Measurements from ENCODE around the gene CDHR3.

Gene CDHR3

DNA sequence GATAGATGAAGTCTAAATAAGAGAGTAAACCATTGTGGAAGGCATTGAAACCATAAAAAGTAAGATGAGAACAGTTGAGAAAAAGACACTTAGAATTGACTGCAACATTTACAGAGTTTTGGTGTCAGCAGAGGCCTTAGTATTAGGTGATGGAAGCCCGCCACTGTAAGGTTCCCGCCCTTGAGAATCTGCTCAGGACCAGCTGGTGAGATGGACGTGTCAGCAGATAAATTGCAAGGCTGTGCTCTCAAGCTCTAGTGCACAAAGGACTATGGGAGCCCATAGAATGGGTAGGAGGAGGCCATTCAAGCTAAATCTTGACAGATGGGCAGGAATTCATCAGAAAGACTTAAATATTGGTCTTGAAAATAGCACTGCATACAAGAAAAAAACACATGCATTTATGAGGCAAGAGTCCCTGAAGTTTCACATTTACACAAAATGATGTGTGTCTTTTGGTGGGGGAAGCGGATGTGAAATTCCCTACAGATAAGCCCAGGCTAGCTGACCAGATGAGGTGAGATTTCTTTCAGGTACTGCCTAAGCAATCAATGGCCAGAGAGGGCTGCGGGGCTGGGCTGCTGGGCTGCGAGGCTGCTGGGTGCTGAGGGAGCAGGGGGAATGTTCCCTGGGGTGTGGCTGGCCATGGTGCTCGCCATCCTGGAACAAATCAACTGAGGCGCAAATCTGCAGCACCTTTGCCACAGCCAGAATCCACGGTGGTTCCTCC, 106.6 kb downstream of the CDHR3 start:
- no peak for FAIRE-seq

DNA sequence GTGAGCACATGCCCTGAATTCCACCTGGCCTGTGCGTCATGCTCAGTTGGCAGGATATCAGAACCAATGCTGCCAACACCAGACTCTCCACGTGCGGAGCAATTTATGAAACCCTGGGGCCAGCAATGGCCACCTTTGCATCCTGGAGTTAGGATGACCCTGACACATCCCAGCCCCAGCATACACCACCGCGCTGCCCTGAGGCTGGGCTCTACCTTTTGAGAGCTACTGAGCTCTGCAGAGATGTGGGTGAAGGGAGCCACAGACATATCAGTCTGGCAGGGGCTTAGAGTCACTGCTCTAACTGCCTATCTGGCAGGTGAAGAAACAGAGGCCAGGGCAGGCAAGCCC, 107.1 kb downstream of the CDHR3 start:
- FAIRE-seq = no peak

DNA sequence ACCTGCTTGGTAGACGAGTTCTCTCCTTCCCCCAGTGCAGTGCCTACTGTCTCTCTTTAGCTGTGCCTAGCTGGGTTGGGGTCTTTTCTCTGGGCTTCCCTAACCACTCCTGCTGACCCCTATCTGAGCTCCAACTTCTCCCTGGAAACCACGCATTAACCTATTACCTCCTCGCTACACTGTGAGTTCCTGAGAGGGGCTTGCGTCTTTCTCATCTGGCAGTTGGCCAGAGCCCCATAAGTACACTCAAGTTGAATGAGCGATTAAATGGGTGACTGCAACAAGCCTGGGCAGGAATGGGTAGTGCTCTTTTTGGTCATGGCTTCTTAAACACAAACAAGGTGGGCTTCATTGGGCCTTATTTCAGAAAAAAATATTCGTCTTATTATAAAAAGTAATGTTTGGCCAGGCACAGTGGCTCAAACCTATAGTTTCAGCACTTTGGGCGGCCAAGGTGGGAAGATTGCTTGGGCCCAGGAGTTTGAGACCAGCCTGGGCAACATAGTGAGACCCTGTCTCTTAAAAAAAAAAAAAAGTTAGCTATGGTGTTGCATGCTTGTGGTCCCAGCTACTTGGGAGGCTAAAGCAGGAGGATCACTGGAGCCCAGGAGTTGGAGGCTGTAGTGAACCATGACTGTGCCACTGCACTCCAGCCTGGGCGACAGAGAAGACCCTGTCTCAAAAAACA, 107.6 kb downstream of the CDHR3 start:
- FAIRE-seq = no peak

DNA sequence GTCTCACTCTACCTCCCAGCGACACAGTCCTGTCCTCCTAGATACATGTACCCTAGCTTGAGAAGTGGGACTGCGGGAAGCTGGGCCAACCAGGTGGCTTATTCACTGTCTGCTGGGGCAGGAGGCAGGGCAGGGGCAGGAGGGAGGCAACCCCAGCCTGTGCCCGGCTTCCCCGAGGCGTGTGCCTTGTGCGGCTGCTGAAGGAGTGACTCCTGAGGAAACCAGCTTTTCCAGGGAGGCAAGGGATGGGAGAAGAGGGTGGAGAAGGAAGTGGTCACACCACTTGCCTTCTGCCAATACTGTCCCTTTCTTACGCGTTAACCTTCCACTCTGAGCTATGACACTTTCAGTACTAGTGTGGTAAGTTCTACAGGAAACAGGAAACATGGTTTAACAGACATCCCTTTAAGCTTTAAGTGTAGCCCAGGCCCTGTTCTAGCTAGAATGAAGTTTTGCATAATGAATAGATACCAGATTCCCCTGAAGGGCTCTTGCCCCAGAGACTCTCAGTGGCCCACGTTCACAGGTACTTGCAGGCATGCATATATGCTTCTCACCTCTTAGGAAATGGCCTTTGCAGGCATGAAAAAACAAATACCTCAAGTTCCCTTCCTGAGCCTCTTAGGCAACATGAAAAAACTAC, 108.4 kb downstream of the CDHR3 start:
- no peak for FAIRE-seq

DNA sequence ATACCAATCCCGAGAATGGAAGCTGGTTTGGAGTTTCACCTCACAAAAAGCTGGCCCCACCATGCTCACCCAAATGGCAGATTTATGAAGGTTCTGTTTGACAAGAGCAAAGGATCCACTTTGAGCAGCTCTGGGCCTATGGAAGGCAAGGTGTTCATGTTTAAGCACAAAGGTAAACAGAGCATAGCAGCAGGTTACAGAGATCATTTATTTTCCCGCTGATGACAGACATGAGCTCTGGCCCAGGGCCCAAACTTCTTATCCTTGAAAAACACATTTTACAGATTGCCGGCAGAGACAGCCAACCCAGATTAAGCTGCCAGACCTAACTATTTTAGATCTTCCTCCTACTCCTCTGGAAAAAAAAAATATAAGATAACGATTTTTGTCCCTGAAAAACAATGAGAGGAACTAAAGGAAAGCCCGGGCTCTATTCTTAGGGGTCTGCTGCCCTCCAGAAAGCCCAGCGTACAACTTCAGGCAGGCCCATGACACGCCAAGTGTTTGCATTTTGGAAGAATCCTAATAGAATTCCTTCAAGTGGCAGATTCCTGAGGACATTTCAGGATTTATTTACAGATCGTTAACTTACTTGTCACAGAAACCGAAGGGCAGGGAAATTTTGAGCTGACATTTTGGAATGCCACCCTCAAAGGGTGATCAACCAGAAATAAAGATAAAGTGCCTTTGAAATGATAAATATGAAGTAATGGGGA, 109.1 kb downstream of the CDHR3 start:
- no peak for FAIRE-seq

DNA sequence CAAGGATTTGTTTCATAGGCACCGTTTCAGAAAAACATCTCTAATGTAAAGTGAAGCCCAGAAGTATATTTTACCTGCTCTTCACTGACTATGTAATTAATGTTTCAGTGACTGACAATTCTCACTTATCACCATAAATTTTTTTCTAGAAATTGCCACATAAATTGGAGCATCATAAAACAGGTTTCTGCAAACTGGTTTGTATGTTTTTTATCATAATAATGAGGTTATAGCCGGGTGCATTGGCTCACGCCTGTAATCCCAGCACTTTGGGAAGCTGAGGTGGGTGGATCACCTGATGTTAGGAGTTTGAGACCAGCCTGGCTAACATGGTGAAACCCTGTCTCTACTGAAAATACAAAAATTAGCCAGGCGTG, 109.6 kb downstream of the CDHR3 start:
- no peak for FAIRE-seq

DNA sequence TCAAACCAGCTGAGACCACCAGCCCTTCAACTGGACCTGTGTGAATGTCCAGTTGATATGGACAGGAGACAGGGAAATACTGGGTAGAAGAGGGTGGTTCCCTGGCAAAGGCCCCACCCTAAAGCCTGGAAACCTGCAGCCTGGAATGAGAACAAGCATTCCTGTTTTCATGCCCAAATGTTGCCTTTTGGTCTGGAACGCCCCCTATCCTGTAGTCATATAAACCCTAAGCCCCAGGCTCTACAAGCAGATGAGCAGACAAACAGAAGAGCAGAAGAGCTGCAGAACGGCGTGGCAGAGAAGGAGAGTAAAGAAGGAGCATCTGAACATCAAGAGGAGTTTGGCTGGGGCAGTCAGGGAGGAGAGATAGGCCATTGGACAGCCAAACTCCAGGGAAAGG, 110.6 kb downstream of the CDHR3 start:
- FAIRE-seq = no peak

DNA sequence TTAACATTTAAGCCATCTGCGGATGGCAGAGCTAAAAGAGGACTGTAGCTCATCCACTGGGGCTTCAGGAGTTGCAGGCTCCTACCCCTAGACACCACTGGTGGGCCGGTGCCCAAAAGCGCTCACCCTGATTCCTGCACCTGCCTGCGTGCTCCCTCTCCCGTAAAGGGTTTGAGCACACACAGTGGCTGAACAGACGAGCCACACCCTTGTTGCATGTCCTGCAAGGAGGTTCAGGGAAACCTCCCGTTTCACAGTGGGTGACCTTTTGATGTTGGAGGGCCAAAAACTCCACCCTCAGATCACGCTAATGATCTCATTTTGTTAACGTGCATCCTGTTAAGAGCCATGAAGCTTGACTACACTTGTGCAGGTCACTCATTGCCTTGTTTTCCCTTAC, 111.2 kb downstream of the CDHR3 start:
- FAIRE-seq = no peak

DNA sequence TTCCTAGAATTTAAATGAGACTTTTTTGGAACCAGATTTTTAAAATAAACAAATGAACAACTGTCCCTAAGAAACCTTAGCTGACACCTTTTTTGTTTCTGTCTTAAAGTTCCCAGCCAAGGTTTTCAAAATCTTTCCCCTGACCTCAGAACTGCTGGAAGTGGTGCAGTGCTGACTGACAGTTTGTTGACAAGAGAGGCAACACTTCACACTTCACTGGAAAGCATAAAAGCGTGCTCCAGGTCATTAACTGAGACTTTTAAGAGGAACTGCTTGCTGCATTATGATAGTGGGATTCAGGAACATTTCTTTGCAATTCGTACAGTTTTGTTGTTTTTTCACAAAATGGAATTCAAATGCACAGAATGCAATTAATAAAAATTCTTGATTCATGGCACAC, 112.9 kb downstream of the CDHR3 start:
- FAIRE-seq = no peak

DNA sequence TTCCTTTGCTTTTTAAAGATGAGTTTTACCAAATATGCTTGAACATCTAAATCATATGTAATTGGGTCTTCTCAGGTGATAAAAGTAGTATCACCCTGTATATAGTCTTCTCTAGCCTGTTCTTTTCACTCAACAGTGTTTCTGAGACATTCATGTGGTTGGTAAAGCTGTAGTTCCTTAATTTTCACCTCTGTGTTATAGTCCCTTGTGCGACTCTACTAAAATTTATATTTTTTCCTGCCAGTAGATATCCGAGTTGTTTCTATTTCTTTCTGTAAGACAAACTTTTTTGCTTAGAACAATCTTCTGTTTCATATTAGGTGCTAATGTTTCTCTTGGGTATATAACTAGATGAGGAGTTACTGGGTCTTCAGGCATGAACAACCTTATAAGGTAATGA, 113.5 kb downstream of the CDHR3 start:
- no peak for FAIRE-seq

DNA sequence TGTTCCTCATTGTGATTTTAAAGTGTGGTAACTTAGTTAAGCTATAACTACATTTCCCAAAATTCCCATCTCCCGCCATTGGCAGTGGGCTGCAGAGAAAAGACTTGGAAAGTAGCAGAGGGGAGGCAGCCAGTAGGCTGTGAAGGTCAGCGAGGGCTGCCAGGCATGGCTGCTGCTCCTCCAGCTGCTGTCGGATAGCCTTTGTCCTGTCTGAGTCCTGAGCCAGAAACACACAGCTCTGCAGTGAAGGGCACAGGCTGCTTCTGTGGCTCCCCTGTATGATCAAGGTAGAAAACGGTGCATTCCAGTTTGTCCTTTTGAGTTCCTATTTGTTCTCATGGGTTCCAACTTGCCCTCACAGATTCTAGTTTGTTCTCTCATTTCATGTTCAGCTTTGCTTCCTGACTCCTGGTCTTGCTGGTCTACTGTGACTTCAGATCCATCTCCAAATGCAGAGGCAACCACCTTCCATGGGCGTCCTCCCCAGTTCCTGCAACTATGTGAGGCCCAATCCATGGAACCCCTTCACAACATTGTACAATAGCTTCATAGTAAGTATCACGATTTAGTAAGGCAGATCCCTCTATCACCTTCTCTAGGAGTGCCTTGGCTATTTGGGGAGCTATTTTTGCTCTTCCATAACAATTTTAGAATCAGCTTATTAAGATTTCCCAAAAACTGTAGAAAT, 117.4 kb downstream of the CDHR3 start:
- no peak for FAIRE-seq

DNA sequence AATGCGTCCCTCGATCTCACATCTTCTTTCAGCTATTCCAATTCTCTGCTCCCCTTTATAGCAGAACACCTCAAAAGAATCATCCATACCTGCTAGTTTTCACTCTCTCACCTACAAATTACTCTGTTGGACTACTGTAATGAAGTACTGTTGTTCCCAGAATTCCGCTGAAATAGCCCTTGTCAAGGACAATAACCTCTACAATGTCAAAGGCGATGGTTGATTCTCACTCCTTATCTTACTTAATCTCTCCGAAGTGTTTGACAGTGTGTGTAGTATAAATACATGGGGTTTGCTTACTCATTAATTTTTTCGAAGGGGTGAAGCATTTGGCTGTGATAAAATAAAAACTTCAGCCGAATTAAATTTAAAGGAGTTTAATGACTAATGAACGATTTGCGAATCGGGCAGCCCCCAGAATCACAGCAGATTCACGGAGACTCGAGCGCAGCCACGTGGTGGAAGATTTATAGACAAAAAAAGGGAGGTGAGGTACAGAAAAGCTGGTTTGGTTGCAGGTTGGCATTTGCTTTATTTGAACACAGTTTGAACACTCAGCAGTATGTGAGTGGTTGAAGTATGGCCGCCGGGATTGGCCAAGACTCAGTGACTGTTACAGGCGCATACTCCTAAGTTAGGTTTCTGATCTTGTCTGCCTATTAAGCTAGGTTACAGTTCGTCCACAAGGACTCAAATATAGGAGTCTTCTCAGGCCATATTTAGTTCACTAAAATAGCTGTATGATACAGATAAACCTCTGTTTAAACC, 119.2 kb downstream of the CDHR3 start:
- FAIRE-seq = no peak
